NAMALWA (cell line): Measurements from ENCODE around the gene RGS2.

ENCODE experiments used
- DNase-seq: peaks from one replicate; pipeline ENCODE4 v3.0.0-alpha.2; 2015; ENCODE audit warnings: low spot score

The RGS2 gene

GRCh38 chr1:192808518-192809306, at the start of gene RGS2:
Gene RGS2, plus strand, starts transcription at chr1:192809039. Its CDS starts 33 bp downstream, at chr1:192809072.
- peak; percentile 94 for DNase-seq

DNA sequence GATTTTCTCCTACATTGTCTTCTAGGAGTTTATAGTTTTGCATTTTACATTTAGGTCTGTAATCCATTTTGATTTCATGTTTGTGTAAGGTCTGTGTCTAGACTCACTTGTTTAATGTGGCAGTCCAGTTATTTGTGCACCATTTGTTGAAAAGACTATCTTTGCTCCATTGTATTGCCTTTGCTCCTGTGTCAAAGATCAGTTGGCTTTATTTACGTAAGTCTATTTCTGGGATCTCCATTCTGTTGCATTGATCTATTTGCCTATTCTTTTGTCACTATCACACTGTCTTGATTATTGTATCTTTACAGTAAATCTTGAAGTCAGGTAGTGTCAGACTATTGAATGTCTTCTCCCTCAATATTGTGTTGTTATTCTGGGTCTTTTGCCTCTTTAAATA, 49.7 kb upstream of the RGS2 start:
- DNase-seq = no peak

- DNase-seq = no peak
Observed at GRCh38 chr1:192762265-192762664, 46.6 kb upstream of the RGS2 start.

GRCh38 chr1:192763243-192763642, 45.6 kb upstream of the RGS2 start:
- no peak for DNase-seq

DNA sequence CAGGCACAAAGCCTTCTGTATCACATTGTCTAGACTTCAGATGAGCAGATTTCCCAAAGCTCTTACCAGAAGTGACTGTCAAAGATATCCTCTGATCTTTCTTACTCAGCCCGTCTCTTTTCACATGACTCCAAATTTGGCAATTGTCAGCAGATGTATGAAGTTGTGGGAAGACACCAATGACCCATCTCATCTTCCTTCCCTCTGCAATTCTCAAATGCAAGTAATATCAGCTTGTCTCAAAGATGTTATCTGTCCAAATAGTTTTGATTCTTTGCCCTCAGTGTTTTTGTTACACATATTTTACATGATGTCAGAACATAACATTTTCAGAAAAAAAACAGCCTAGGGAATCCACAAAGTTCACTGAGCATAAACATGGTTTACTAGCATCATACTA, 45.1 kb upstream of the RGS2 start:
- no peak for DNase-seq

- no peak for DNase-seq
Observed at GRCh38 chr1:192764675-192765074, 44.2 kb upstream of the RGS2 start.

DNA sequence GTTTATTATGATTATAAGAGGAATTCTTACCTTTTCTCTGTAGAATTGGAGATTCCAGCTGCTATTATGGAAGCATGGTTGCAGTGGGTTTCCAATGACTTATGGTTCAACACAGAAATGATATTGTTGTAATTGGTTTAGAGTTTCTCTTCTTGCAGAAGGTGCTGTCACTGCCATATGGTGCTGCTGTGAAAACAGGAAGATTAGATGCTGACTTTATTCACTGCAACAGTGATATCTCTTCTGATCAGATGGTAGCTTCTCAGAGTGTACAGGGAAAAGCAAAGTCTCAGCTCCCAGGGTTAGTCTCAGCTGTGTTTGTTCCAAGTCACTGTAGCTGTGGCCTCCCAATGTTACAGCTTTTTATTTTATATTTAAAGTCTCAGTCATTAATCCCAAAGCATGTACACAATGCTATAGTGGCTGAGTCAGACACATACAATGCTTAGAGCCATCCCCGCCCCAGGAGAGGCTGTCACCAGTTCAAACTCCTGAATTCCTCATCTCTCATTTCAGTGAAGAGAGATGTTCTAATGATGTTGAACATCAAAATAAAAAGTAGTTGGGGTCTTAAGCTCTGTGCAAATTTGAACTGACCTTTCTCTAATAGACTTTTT, 42.7 kb upstream of the RGS2 start:
- no peak for DNase-seq

- no peak for DNase-seq
Observed at GRCh38 chr1:192766876-192767275, 42.0 kb upstream of the RGS2 start.

DNA sequence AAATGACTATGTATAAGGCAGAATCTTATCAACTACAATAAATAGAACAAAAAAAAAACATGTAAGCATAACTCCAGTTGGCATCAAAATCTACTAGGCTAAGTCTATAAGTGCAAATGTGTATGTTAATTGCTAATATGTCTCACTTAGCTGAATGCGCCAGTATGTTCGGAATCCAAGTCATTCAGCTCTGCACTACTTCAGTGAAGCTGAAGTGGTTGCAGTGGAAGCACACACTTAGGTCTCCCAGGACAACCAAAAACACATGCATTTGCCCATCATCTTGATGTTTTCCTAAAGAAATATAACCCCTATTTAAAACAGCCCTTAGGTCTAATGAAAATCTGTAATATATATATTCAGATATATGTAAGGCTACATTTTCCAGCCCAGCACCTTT, 41.0 kb upstream of the RGS2 start:
- no peak for DNase-seq

DNA sequence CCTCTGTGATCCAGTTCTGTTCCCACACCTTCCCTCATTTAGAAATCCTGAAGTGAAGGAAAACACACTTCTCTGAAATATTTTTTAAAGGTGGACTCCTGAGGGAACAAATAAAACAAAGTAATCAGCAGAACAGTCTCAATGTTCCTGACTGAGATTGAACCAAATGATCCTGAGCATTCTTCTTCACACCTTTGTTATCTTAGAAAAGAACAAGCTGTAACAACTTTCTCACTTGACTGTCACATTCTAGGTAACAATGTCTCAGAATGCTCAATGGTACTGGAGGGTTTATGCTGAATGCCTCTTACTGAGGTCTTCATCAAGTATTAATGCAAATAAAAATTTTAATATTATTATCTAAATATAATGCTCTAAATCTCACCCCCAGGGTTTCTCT, 40.4 kb upstream of the RGS2 start:
- DNase-seq = no peak

DNA sequence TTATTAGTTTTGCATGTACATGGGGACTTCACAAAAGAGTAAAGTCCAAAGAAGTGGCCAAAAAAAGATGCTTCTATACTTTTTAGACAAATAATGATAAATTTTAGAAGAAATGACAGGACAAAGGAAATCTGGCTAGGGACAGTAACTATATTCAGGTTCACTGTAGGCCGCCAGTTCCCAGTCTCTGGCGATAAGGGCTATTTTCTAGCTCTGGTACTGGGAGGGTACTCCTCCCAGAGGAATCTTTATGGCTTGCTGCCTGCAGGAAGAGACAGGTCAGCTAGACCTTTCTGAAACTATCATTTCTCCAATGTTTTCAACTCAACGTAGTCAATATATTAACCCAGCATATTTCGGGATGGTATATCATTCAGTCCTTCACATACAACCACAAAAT, 37.5 kb upstream of the RGS2 start:
- no peak for DNase-seq

- no peak for DNase-seq
Observed at GRCh38 chr1:192775631-192776030, 33.2 kb upstream of the RGS2 start.

DNA sequence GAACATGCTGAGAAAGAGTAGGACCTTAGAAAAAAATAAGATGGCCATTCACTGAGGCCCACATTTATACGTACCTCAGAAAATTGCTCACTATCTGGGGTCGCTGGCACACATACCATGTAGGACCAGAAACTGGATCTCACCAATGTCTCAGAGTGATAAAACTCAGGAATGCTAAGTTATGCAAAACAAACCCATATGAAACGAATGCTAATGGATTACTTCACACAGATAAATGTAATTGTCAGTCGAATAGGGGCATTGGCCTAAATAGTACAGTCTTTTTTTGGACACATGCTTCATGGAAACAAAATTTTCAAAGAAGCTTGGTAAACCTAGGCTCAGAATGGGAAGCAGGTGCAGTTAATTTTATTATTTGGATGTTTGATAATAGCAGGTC, 32.6 kb upstream of the RGS2 start:
- DNase-seq = no peak

DNA sequence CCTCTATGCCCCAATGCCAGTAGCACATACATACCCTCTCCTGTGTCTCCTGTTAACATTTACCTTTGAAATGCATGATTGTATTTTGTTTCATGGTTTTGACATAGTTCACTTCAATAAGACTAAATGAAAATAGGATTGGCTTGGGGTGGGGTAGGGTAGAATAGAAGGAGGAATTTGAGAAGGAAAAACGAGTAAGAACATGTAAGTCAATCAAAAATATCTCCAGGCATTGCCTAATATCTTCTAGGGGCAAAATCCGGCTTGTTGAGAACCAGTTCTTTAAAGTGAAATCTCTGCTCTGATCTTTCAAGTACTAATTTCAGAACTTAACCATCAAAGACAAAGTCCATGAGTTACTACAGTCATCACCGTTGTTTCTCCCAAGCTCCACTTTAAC, 31.8 kb upstream of the RGS2 start:
- DNase-seq = no peak

DNA sequence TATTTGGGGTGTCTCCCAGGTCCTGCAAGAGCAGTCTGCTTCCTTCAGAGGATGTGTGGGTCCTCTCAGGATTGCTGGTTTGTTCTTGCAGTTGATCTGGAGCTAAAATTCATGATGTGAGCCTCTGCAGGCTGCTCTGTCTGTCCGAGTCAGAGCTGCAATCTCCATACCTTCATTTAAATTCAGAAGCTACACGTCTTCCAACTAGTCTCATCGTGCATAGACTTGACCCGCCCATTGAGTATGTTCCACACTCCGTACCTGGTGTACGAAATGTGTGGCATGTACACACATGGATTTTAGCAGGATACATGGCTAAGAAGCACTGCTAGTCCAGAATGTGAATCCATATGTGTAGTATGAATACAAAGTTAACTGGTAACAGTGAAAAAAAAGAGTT, 25.0 kb upstream of the RGS2 start:
- DNase-seq = no peak

GRCh38 chr1:192784397-192784796, 24.4 kb upstream of the RGS2 start:
- no peak for DNase-seq

- DNase-seq = no peak
Observed at GRCh38 chr1:192786576-192786975, 22.3 kb upstream of the RGS2 start.

DNA sequence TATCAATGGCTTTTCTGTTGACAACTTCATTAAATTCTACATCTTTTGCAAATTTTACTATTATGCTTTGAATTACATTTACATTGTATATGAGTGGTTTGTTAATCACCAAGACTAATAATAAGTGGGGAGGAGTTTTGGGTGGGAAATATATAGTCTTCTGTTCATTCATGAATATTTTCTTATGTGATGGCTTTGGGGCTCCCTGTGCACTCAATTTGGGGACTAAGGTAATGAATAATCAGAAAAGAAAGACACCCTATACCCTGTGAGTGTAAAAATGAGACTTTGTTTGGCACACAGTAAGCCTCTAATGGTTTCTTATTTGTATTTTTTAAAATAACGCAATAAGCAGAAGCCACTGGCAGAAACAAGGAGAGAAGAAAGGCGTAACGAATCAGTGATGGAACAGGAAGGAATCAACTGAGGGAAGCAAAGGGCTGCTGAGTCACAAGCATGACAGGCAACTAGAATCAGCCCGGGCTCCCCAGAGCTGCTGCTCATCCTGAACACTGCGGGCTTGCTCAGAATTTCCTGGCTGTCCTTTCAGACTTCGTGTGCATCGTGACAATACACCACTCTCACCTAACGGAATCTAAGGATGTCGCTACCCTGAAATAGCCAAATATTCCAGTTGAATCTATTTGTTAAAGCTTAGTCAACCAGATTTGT, 20.8 kb upstream of the RGS2 start:
- no peak for DNase-seq

DNA sequence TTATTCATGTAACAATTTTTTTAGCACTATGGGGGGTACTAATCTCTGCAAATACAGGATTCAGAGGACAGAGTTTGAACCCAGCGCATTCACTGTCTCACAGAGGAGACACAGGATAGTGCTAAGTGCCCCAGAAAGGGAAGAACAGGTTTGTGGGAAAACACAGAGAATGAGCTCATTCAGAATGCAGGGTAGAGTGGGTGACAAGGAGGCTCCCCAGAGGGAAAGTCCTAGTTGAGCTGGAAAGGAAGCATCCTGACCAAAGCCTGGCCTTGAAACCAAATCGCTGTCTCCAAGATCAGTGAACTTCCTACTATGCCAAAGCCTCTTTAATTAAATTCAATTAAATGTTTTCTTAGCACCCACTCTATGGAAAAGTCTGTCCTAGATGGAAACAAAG, 19.0 kb upstream of the RGS2 start:
- no peak for DNase-seq

DNA sequence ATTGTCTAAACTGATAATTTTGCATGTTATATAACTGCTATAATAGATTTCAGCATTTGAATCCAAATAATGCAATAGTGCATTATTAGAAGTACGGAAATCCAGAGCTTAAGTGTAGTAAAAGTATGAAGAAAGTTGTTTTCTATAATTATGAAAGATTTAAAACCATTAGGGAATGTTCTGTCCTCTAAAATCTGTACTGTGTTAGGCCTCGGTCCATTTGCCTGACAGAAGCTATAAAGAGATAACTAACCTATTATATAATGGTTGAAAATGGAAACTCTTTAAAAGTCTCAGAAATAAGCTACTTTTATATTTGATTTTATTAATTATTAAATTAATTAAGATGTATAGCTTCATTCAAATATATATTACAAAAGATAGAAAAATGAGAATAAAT, 16.2 kb upstream of the RGS2 start:
- no peak for DNase-seq

DNA sequence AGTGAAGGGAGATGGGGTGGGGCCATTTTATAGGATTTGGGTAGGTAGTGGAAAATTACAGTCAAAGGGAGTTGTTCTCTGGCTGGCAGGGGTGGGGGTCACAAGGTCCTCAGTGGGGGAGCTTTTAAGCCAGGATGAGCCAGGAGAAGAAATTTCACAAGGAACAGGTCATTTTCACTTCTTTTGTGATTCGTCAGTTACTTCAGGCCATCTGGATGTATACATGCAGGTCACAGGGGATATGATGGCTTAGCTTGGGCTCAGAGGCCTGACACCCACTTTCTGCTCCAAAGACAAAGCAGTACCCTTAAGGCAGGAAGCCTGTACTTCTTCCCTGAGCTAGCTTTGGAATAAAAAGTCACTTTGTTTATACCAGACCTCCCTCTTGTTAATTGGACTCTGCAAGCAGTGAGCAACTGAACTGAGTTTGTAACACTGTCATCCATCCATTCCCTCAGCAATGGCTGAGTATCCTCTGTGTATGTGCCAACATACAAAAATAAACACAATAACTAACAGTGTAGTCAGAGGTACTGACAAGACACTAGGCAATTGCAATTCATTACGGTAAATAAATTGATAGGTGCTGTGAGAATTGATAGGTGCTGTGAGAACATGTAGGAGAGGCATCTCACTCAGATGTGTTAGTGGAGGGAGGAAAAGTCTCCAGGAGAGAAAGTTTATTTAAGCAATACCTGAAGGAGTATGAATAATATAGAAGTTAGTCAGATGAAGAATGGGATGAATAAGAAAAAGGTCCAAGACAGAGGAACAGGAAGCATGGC, 14.7 kb upstream of the RGS2 start:
- DNase-seq = no peak

GRCh38 chr1:192794768-192795035, 14.1 kb upstream of the RGS2 start:
- DNase-seq = no peak
